Astrocyte of the cerebellum (primary cell): ENCODE measurements around the gene KANSL1.

Source experiments
- DNase-seq: peaks from one replicate; pipeline ENCODE4 v3.0.0-alpha.2; 2011; ENCODE audit warnings: low read depth
- H3K4me3 ChIP-seq: 2 replicates; pipeline ENCODE4 v1.5.1; 2011; ENCODE audit warnings: mild to moderate bottlenecking, low read depth, low read length, moderate library complexity
- CTCF ChIP-seq: IDR thresholded peaks from 2 replicates; pipeline ENCODE4 v1.5.1; 2012; ENCODE audit warnings: low read length, low read depth, moderate library complexity, mild to moderate bottlenecking; ENCODE audit errors: missing control alignments
- in situ Hi-C: cut with HindIII; loops from 2 replicates; pipeline ENCODE4 v1.10.0; 2017; ENCODE audit warnings: low sequenced_read_pairs

The KANSL1 gene

GRCh38 chr17:46046957-46047356, 146.3 kb downstream of the KANSL1 start:
- no peak for TF ChIP-seq CTCF
- in situ Hi-C loops: no loop called here
- no peak for DNase-seq
- H3K4me3 ChIP-seq: no peak overlapping the region

GRCh38 chr17:46045639-46046038, 147.6 kb downstream of the KANSL1 start:
- no peak for DNase-seq
- in situ Hi-C loops: no loop called here
- no peak overlapping the region for H3K4me3 ChIP-seq
- TF ChIP-seq CTCF: no peak

- TF ChIP-seq CTCF: no peak
- H3K4me3 ChIP-seq: no peak overlapping the region
- no peak for DNase-seq
- in situ Hi-C loops: no loop called here
These were observed 148.2 kb downstream of the KANSL1 start for GRCh38 chr17:46044989-46045388.

- DNase-seq: peak; percentile 94
- in situ Hi-C loops: no loop called here
- TF ChIP-seq CTCF: peak; percentile 96
- H3K4me3 ChIP-seq: no peak overlapping the region
These were observed 148.8 kb downstream of the KANSL1 start for GRCh38 chr17:46044286-46044928.

GRCh38 chr17:46043606-46044005, 149.6 kb downstream of the KANSL1 start:
- DNase-seq: no peak
- in situ Hi-C loops: no loop called here
- TF ChIP-seq CTCF: no peak
- no peak overlapping the region for H3K4me3 ChIP-seq

- no peak overlapping the region for H3K4me3 ChIP-seq
- no peak for TF ChIP-seq CTCF
- no peak for DNase-seq
- in situ Hi-C loops: no loop called here
These were observed 150.3 kb downstream of the KANSL1 start for GRCh38 chr17:46042925-46043324.

GRCh38 chr17:46042246-46042645, 151.0 kb downstream of the KANSL1 start:
- DNase-seq: no peak
- in situ Hi-C loops: no loop called here
- TF ChIP-seq CTCF: no peak

More at GRCh38 chr17:46042246-46042645, 151.0 kb downstream of the KANSL1 start:
- H3K4me3 ChIP-seq: no peak overlapping the region
